Thoracic aorta (tissue), 2 donors: ENCODE results near the gene PDCD2L. TPM values are rescaled to one million over a fixed set of nuclear protein-coding genes. Genes with fewer than 3 reads are reported as not detected.

ENCODE experiments used
- ATAC-seq: fragments of 150-250 bp; one replicate; pipeline ENCODE4 v1.8.0; 2017; ENCODE audit warnings: low read depth; ENCODE audit not compliant: insufficient number of reproducible peaks, low FRiP score
- DNase-seq: peaks from one replicate; pipeline ENCODE4 v3.0.0-alpha.2; 2020; ENCODE audit warnings: low spot score
- H3K27ac ChIP-seq, 2 donors: fragments of 200-600 bp; sonication (generic); 1 replicate in 1 of 2; 2 replicates in 1 of 2; pipeline ENCODE4 v1.5.1; 2016; ENCODE audit warnings: mild to moderate bottlenecking in 2 of 2, moderate library complexity in 2 of 2
- H3K27me3 ChIP-seq: fragments of 200-600 bp; sonication (generic); replicated peaks from 2 replicates; pipeline ENCODE4 v1.6.0; 2016; ENCODE audit warnings: mild to moderate bottlenecking; ENCODE audit not compliant: insufficient read depth
- H3K36me3 ChIP-seq: fragments of 200-600 bp; sonication (generic); one replicate; pipeline ENCODE4 v1.5.1; 2016
- H3K4me1 ChIP-seq, 2 donors: fragments of 200-600 bp; sonication (generic); 1 replicate in 1 of 2; 2 replicates in 1 of 2; pipeline versions ENCODE4 v1.5.1 to v1.6.0; 2016; ENCODE audit warnings: low read depth in 2 of 2, mild to moderate bottlenecking in 1 of 2; ENCODE audit not compliant: control insufficient read depth in 1 of 2
- H3K4me3 ChIP-seq: fragments of 200-600 bp; sonication (generic); 2 replicates; pipeline ENCODE4 v1.5.1; 2016; ENCODE audit warnings: mild to moderate bottlenecking
- H3K9me3 ChIP-seq: fragments of 200-600 bp; sonication (generic); 2 replicates; pipeline ENCODE4 v1.5.1; 2016
- CTCF ChIP-seq: fragments of 200-600 bp; sonication (generic); IDR thresholded peaks from one replicate; pipeline ENCODE4 v1.5.1; 2019; ENCODE audit warnings: antibody characterized with exemption
- total RNA-seq, 2 donors: library from RNA; depleted of rRNA; stranded (reverse); fragments of >200 nt; gene quantifications; one replicate each; pipeline versions ENCODE4 v1.1.0 to v1.2.3, GENCODE V29; 2016

PDCD2L gene
- total RNA-seq, 2 donors from 2014 or later = 6.2 to 12.8 TPM

GRCh38 chr19:34364462-34364829 is 39.8 kb upstream of the PDCD2L start:
- H3K27me3 ChIP-seq = no peaks in the 10 kb centered on the region
- H3K4me1 ChIP-seq = peaks cover 11 to 28% of the 10 kb centered on the region in 2 donors
- peaks cover 14% of the 10 kb centered on the region for H3K36me3 ChIP-seq
- TF ChIP-seq CTCF = no peak
- peak overlapping the region; percentile 88 for H3K4me3 ChIP-seq
- H3K27ac ChIP-seq = peak overlapping the region; percentile 32 to 46
- H3K9me3 ChIP-seq = no peaks in the 10 kb centered on the region
- no peak for ATAC-seq
- no peak for DNase-seq

- no peak for ATAC-seq
- DNase-seq = no peak
- Histone ChIP-seq H3K4me3 (peak within 1 kb of the TSS; percentile 88), H3K36me3 (peaks cover 19% of the 10 kb centered on the region), H3K27ac (peak within 1 kb of the TSS; percentile 46 to 64), H3K4me1 (peaks cover 11 to 23% of the 10 kb centered on the region in 2 donors), H3K9me3 (no peaks in the 10 kb centered on the region), H3K27me3 (no peaks in the 10 kb centered on the region)
- no peak for TF ChIP-seq CTCF
These were observed 39.3 kb upstream of the PDCD2L start, which contains the start of gene GPI for GRCh38 chr19:34364830-34365462. GPI (plus strand) TSS chr19:34365196; CDS start chr19:34365267, 71 bp downstream.

- peaks cover 11 to 22% of the 10 kb centered on the region in 2 donors for H3K4me1 ChIP-seq
- no peak for ATAC-seq
- no peak for DNase-seq
- H3K4me3 ChIP-seq = peak overlapping the region; percentile 88
- H3K27me3 ChIP-seq = no peaks in the 10 kb centered on the region
- H3K9me3 ChIP-seq = no peaks in the 10 kb centered on the region
- peak overlapping the region; percentile 40 to 64 for H3K27ac ChIP-seq
- no peak for TF ChIP-seq CTCF
- peaks cover 22% of the 10 kb centered on the region for H3K36me3 ChIP-seq
These were observed 38.5 kb upstream of the PDCD2L start for GRCh38 chr19:34365463-34366401.

- TF ChIP-seq CTCF = no peak
- DNase-seq (no peak), ATAC-seq (no peak)
- Histone ChIP-seq H3K27me3 (no peaks in the 10 kb centered on the region), H3K9me3 (no peaks in the 10 kb centered on the region), H3K36me3 (peaks cover 22% of the 10 kb centered on the region), H3K4me1 (peaks cover 11 to 22% of the 10 kb centered on the region in 2 donors), H3K27ac (no peak overlapping the region), H3K4me3 (peak overlapping the region; percentile 88)
These were observed 37.2 kb upstream of the PDCD2L start for GRCh38 chr19:34366738-34367623.
